ENCODE data around the gene DENND1A. TPM values are rescaled to one million over a fixed set of nuclear protein-coding genes. Genes with fewer than 3 reads are reported as not detected.

DENND1A gene
- total RNA-seq, 1 donor from 2014 or later: 23.0 TPM

GRCh38 chr9:123689701-123690428, 240.1 kb downstream of the DENND1A start:
- H3K27ac ChIP-seq: no peak overlapping the region
- DNase-seq: no peak
- H3K9me3 ChIP-seq: no peaks in the 10 kb centered on the region
- no peaks in the 10 kb centered on the region for H3K36me3 ChIP-seq
- ATAC-seq: no peak
- intact Hi-C loops (cut with DNase I): no loop called here
- peaks cover 6% of the 10 kb centered on the region for H3K4me1 ChIP-seq
- TF ChIP-seq CTCF (IDR thresholded peaks at IDR 0.05): no peak
- no peak overlapping the region for H3K4me3 ChIP-seq
- no peaks in the 10 kb centered on the region for H3K27me3 ChIP-seq (ENCODE audit: low read depth)

- Histone ChIP-seq H3K4me3 (no peak overlapping the region), H3K27me3 (ENCODE audit: low read depth) (no peaks in the 10 kb centered on the region), H3K36me3 (no peaks in the 10 kb centered on the region), H3K4me1 (peaks cover 6% of the 10 kb centered on the region), H3K9me3 (no peaks in the 10 kb centered on the region), H3K27ac (no peak overlapping the region)
- no peak for TF ChIP-seq CTCF (IDR thresholded peaks at IDR 0.05)
- DNase-seq (no peak), ATAC-seq (no peak)
- intact Hi-C loops (cut with DNase I): no loop called here
These were observed 242.6 kb downstream of the DENND1A start for GRCh38 chr9:123687246-123687751.

GRCh38 chr9:123686829-123687192, 243.1 kb downstream of the DENND1A start:
- H3K27me3 ChIP-seq (ENCODE audit: low read depth): no peaks in the 10 kb centered on the region
- peaks cover 6% of the 10 kb centered on the region for H3K4me1 ChIP-seq
- H3K36me3 ChIP-seq: no peaks in the 10 kb centered on the region
- intact Hi-C loops (cut with DNase I): no loop called here
- DNase-seq: no peak
- H3K9me3 ChIP-seq: no peaks in the 10 kb centered on the region
- no peak overlapping the region for H3K4me3 ChIP-seq
- H3K27ac ChIP-seq: no peak overlapping the region
- TF ChIP-seq CTCF (IDR thresholded peaks at IDR 0.05): no peak
- ATAC-seq: no peak

- H3K4me1 ChIP-seq: peaks cover 6% of the 10 kb centered on the region
- ATAC-seq (peak in 1 of 2 donors; percentile 53), DNase-seq (no peak)
- intact Hi-C loops (cut with DNase I): no loop called here
- TF ChIP-seq CTCF (IDR thresholded peaks at IDR 0.05): no peak
- no peaks in the 10 kb centered on the region for H3K9me3 ChIP-seq
- H3K36me3 ChIP-seq: no peaks in the 10 kb centered on the region
- H3K4me3 ChIP-seq: no peak overlapping the region
- no peak overlapping the region for H3K27ac ChIP-seq
- no peaks in the 10 kb centered on the region for H3K27me3 ChIP-seq (ENCODE audit: low read depth)
These were observed 243.6 kb downstream of the DENND1A start for GRCh38 chr9:123686131-123686828.

GRCh38 chr9:123685489-123686083, 244.3 kb downstream of the DENND1A start:
- H3K36me3 ChIP-seq: no peaks in the 10 kb centered on the region
- H3K4me1 ChIP-seq: peaks cover 6% of the 10 kb centered on the region
- no peak for DNase-seq
- no peak for TF ChIP-seq CTCF (IDR thresholded peaks at IDR 0.05)
- no peak overlapping the region for H3K27ac ChIP-seq
- intact Hi-C loops (cut with DNase I): no loop called here
- no peaks in the 10 kb centered on the region for H3K27me3 ChIP-seq (ENCODE audit: low read depth)
- no peaks in the 10 kb centered on the region for H3K9me3 ChIP-seq
- ATAC-seq: no peak
- no peak overlapping the region for H3K4me3 ChIP-seq

Data from lower lobe of right lung (tissue), 2 donors.